ENCODE results near the gene STK32B.
"Not testable (repeated sequence)": the region's sequence is repeated elsewhere in the genome, so short reads cannot be mapped to it uniquely, and the experiment has no call there.

STK32B gene

GRCh38 chr4:5051278-5052203 is at the start of gene STK32B:
Gene STK32B, plus strand, starts transcription at chr4:5051480.
- DNase-seq: no peak

GRCh38 chr4:5001641-5002040 is 49.6 kb upstream of the STK32B start:
- DNase-seq: not testable (repeated sequence)

- DNase-seq: no peak
Measured at GRCh38 chr4:5003372-5003857, 47.9 kb upstream of the STK32B start.

- no peak for DNase-seq
Measured at GRCh38 chr4:5003918-5004317, 47.4 kb upstream of the STK32B start.

GRCh38 chr4:5004496-5004895 is 46.8 kb upstream of the STK32B start:
- no peak for DNase-seq

GRCh38 chr4:5006932-5007331 is 44.3 kb upstream of the STK32B start:
- DNase-seq: not testable (repeated sequence)

- DNase-seq: no peak
Measured at GRCh38 chr4:5009796-5010195, 41.5 kb upstream of the STK32B start.

- no peak for DNase-seq
Measured at GRCh38 chr4:5010984-5011383, 40.3 kb upstream of the STK32B start.

- no peak for DNase-seq
Measured at GRCh38 chr4:5012244-5012898, 38.9 kb upstream of the STK32B start.

- no peak for DNase-seq
Measured at GRCh38 chr4:5012958-5013357, 38.3 kb upstream of the STK32B start.

- no peak for DNase-seq
Measured at GRCh38 chr4:5014007-5014682, 37.1 kb upstream of the STK32B start.

- no peak for DNase-seq
Measured at GRCh38 chr4:5018096-5018495, 33.2 kb upstream of the STK32B start.

GRCh38 chr4:5018603-5019002 is 32.7 kb upstream of the STK32B start:
- no peak for DNase-seq

- DNase-seq: no peak
Measured at GRCh38 chr4:5019274-5019673, 32.0 kb upstream of the STK32B start, which contains the start of gene CYTL1. Gene CYTL1, minus strand, starts transcription at chr4:5019458. Its CDS starts 13 bp downstream, at chr4:5019445.

- no peak for DNase-seq
Measured at GRCh38 chr4:5019796-5020195, 31.5 kb upstream of the STK32B start.

- DNase-seq: no peak
Measured at GRCh38 chr4:5020341-5020740, 30.9 kb upstream of the STK32B start.

GRCh38 chr4:5021546-5021945 is 29.7 kb upstream of the STK32B start:
- no peak for DNase-seq

- no peak for DNase-seq
Measured at GRCh38 chr4:5024673-5025072, 26.6 kb upstream of the STK32B start.

- no peak for DNase-seq
Measured at GRCh38 chr4:5026371-5026770, 24.9 kb upstream of the STK32B start.

- DNase-seq: no peak
Measured at GRCh38 chr4:5027346-5027745, 23.9 kb upstream of the STK32B start.

- no peak for DNase-seq
Measured at GRCh38 chr4:5028480-5028879, 22.8 kb upstream of the STK32B start.

- DNase-seq: no peak
Measured at GRCh38 chr4:5029447-5029846, 21.8 kb upstream of the STK32B start.

- DNase-seq: no peak
Measured at GRCh38 chr4:5030221-5030620, 21.1 kb upstream of the STK32B start.

Measured in activated CD4-positive, alpha-beta T cell treated with anti-CD3 and anti-CD28 coated beads for 1 hour (primary cell).